Uterus (tissue), 2 donors: ENCODE data around the gene KCNIP1.

Source experiments
- POLR2A ChIP-seq, 2 donors: fragments of 450-650 bp; IDR thresholded peaks; one replicate each; pipeline ENCODE4 v1.6.1; 2016; ENCODE audit warnings: antibody characterized with exemption in 2 of 2, mild to moderate bottlenecking in 1 of 2, moderate library complexity in 1 of 2
- TF ChIP-seq, protein P1 (sequence below), 4 experiments: fragments of 200-600 bp in 2 of 4; fragments of 450-650 bp in 2 of 4; sonication (generic) in 2 of 4; IDR thresholded peaks; one replicate each; pipeline ENCODE4 v1.5.1; 2016 to 2019; ENCODE audit warnings: antibody characterized with exemption in 4 of 4, mild to moderate bottlenecking in 2 of 4, moderate library complexity in 1 of 4

DNA sequence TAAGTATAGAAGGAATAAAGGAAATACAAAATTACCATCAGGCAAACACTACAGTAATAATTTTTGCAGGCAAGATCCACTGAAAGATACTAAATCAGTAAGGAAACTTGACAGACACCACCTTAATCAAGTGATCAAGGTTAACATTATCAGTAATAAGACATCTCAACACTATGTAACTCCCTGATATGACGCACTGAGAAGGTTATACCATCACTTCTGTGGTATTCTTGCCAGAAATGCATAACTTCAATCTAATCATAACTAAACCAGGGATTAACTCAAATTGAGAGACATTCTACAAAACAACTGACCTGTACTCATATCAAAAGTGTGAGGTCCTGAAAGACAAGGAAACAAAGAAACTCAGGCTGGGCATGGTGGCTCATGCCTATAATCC is 227.2 kb downstream of the KCNIP1 start:
- TF ChIP-seq, protein P1, sequence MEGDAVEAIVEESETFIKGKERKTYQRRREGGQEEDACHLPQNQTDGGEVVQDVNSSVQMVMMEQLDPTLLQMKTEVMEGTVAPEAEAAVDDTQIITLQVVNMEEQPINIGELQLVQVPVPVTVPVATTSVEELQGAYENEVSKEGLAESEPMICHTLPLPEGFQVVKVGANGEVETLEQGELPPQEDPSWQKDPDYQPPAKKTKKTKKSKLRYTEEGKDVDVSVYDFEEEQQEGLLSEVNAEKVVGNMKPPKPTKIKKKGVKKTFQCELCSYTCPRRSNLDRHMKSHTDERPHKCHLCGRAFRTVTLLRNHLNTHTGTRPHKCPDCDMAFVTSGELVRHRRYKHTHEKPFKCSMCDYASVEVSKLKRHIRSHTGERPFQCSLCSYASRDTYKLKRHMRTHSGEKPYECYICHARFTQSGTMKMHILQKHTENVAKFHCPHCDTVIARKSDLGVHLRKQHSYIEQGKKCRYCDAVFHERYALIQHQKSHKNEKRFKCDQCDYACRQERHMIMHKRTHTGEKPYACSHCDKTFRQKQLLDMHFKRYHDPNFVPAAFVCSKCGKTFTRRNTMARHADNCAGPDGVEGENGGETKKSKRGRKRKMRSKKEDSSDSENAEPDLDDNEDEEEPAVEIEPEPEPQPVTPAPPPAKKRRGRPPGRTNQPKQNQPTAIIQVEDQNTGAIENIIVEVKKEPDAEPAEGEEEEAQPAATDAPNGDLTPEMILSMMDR (IDR thresholded peaks at IDR 0.05) = no peak
- TF ChIP-seq POLR2A (IDR thresholded peaks at IDR 0.05) = no peak
